CD4-positive, alpha-beta T cell treated with Interleukin-1 beta for 1 hour (primary cell): ENCODE data around the gene SYT7.
A peak's percentile ranks its signal among the peaks of the same experiment; 100 is the strongest.

Source experiments
- DNase-seq, 2 donors: peaks; one replicate each; pipeline ENCODE4 v3.0.0-alpha.2; 2020 to 2022

SYT7 gene

GRCh38 chr11:61513143-61513765 is 67.6 kb downstream of the SYT7 start:
- no peak for DNase-seq

GRCh38 chr11:61512435-61512834 is 68.4 kb downstream of the SYT7 start:
- DNase-seq = no peak

GRCh38 chr11:61511383-61511782 is 69.5 kb downstream of the SYT7 start:
- no peak for DNase-seq

GRCh38 chr11:61510974-61511373 is 69.9 kb downstream of the SYT7 start:
- no peak for DNase-seq

- no peak for DNase-seq
Observed at GRCh38 chr11:61510166-61510919, 70.5 kb downstream of the SYT7 start.

GRCh38 chr11:61509043-61510029 is 71.5 kb downstream of the SYT7 start:
- peak; percentile 58 to 66 for DNase-seq

GRCh38 chr11:61507962-61508861 is 72.7 kb downstream of the SYT7 start, which contains the start of gene LRRC10B:
Gene LRRC10B, plus strand, starts transcription at chr11:61508749. Its CDS starts 250 bp downstream, at chr11:61508999.
- peak; percentile 11 for DNase-seq

- DNase-seq = no peak
Observed at GRCh38 chr11:61507012-61507768, 73.7 kb downstream of the SYT7 start.

- no peak for DNase-seq
Observed at GRCh38 chr11:61505640-61506155, 75.2 kb downstream of the SYT7 start.

- DNase-seq = no peak
Observed at GRCh38 chr11:61505106-61505505, 75.8 kb downstream of the SYT7 start.

- DNase-seq = no peak
Observed at GRCh38 chr11:61503135-61503770, 77.6 kb downstream of the SYT7 start.

GRCh38 chr11:61502522-61502921 is 78.4 kb downstream of the SYT7 start:
- no peak for DNase-seq

- DNase-seq = no peak
Observed at GRCh38 chr11:61499816-61500491, 80.9 kb downstream of the SYT7 start.

GRCh38 chr11:61498767-61499341 is 82.0 kb downstream of the SYT7 start:
- no peak for DNase-seq

- DNase-seq = no peak
Observed at GRCh38 chr11:61497876-61498275, 83.0 kb downstream of the SYT7 start.

- DNase-seq = no peak
Observed at GRCh38 chr11:61497473-61497872, 83.4 kb downstream of the SYT7 start.

- DNase-seq = no peak
Observed at GRCh38 chr11:61496602-61497400, 84.1 kb downstream of the SYT7 start.

GRCh38 chr11:61495801-61496601 is 84.9 kb downstream of the SYT7 start:
- DNase-seq = no peak
